HG03175 (cell line): ENCODE data around the gene TMEM30B.
"Not testable (repeated sequence)": the region's sequence is repeated elsewhere in the genome, so short reads cannot be mapped to it uniquely, and the experiment has no call there.

Source experiments
- ATAC-seq: cut with Tn5 transposase; IDR thresholded peaks from one replicate; pipeline ENCODE4 v1.9.1; 2021; ENCODE audit warnings: mild to moderate bottlenecking, moderate library complexity; ENCODE audit not compliant: unreplicated experiment

Gene TMEM30B

DNA sequence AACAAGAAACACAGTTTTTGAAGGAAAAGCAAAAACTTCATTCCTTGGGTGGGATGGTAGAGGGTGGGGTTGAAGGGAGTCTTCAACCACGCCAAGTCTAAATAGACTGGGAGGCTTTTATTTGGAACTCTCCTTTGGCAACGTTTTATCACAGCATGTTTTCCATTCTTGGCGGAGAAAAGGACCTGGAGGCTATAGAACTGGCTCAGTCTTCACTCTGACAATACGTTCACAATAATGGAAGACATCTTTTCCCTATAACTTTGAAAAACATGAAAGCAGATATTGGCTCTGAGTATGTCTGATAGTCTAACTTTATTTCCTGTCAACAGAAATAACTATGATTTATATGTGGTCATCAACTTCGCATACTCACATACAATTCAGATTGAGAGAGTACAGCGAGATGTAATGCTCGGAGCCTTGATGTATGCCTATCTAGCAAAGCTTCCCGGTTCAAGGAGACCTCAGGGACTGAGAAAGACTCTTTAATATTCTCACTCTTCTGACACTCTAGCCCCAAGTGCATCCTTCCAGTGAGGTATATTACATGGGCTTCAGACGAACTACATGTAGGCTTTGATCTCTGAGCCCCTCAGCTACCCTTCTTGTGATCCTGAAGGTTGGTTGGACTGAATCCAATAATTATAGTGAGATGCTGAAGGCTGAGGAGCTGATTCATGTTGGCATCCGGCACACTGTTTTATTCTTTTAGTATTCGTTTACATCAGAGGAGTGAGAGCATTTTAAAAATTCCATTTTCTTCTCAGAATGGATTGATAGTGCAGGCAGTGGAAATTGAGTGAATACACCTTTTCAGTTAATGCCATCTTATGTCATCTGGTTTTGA is 14.0 kb downstream of the TMEM30B start:
- ATAC-seq, result no peak

DNA sequence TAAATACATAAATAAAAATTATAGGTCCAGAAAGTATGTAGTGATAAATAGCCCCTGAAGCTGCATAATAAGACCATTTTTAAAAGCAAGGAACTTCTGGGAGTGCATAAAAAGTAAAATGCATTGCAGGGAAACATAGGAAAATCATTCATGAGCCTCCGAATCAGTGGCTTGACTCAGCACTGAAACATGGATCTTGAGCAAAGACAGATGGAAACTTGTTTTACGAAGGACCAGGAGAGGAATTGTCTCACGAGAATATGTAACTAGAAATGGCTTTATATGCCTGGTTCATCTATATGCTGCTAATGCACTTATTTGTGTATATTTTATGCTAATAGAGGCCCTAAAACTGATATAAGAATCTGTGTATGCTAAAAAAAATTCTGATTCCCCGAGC is 14.7 kb downstream of the TMEM30B start:
- ATAC-seq, result no peak

DNA sequence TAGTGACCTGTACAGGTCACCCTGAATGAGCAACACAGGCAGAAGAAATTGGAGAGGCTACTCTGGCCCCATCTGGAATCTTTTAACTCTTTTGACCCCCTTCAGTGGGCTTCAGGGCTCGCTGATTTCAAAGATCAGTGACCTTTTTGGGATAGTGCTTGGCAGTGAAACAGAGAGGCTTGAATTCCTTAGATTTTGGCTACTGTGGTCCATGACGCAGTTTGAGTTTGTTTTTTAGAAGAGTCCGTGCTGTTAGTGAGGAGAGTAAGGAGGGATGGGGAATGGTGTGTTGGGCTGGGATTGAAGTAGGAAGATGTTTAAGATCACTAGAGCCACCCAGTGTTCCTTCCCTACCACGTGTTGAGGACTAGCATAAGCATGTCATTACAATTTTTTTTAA is 16.5 kb downstream of the TMEM30B start:
- ATAC-seq, result no peak

DNA sequence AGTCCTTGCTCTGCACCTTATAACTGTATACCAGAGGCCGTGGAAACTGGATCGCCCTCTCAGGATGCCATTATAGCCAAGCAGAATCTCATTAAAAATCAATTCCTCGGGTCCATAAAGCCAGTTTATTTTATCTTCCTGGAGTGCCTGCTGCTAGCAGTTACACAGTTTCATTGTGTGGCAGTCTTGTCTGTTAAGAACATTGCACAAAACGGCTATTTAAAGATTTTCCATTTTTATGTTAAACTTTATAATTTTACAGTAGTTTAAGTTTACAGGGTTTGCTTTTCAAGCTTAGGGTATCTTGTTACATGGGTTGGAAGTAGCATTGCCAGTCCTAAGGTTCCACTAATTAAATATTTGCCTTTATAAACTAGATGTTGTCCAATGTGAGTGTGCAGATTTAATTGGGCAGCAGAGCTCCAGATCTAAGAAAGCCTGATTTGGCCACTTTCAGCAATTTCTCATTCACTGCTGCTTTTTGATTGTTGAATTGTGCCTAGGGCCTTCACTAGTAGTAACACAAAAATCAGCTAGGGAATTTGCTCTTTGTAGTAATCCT is 17.0 kb downstream of the TMEM30B start:
- ATAC-seq, result no peak

DNA sequence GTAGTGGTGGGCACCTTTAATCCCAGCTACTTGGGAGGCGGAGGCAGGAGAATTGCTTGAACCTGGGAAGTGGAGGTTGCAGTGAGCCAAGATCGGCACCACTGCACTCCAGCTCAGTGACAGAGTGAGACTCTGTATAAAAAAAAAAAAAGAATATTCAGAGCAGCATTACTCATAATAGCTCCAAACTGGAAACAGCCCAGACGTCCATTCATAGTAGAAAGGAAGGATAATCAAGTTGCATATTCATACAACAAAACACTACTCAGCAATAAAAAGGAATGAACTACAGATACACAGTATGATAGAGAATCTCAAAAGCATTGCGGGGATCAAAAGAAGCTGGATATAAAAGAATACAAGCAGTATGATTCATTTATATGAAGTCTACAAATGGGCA is 19.1 kb downstream of the TMEM30B start:
- no peak for ATAC-seq

DNA sequence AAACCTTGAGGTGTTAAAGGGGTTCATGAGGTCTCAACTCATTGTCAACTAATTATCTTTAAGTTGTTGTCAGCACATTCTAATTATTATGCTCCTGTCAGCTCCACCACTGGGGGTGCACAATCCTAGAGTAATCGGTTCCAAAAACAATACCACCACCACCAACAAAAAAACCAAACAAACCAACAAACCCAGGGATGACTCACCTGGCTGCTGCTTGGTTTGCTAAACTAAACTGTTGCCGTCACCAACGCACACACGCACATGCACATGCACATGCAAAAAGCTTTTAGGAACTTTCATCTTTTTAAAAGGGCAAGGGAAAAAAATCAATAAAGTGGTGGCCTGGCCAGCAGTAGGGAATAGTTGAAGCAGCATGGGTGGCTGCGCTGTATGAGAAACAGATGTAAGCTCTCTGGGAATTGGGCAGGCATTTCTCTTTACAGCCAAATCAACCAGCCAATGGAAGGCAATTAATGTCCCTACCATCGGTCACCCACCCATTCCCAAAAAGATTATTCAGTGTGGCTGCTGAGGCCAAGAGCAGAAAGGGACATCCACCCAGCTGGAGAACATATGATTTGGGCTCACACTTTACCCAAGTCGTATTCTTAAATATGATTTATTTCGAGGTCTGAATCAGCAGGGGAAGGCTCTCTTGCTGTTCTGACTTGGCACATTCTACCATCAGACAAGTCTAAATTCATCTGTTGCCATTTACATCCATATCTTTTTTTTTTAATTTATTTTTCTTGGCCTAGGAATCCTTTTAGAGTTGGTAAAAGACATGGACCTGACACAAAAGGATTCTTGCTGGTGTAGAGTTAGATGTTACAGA is 20.0 kb downstream of the TMEM30B start:
- no peak for ATAC-seq

DNA sequence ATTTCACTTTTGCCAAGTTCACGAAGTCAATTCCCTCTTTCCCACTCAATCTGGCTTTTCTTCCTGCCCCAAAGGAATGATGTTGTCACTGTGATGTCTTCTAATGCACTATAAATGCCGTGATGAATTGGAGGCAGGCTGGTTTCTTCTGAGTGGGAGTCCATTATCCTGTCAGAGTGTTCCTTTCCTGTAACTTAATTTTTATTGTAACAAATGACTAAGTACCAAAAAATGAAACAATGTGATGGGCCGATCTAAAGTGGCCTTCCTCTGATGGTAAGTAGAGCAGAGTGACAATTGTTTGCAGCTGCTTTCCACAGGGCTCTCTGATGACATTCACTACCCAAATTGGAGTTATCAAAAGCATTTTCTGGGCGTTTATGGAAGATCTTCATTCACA is 22.2 kb downstream of the TMEM30B start:
- no peak for ATAC-seq

DNA sequence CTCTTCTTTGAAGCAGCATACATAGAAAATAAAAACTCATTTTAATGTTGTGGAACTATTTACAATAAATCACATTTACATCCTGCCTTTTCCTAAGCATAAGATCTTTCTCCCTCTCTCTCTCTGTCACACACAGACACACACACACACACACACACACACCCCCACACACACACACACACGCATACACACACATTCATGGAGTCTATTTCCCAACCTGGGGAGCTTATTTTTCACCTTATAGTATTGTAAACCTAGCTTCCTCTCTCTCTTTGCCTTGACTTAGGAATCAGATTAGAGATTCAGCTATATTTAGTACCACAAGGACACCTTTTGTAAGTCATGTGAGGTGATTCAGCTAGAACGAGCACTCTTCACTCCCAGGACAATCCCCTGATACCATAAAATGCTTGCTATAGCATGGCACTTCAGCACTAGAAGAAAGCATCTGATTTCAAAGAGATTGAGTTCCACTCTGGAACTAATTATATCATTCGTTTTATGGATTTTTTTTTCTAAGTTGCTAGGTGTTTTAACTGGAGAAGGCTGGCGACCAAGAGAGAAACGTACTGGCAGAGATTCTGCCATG is 23.6 kb downstream of the TMEM30B start:
- no peak for ATAC-seq

DNA sequence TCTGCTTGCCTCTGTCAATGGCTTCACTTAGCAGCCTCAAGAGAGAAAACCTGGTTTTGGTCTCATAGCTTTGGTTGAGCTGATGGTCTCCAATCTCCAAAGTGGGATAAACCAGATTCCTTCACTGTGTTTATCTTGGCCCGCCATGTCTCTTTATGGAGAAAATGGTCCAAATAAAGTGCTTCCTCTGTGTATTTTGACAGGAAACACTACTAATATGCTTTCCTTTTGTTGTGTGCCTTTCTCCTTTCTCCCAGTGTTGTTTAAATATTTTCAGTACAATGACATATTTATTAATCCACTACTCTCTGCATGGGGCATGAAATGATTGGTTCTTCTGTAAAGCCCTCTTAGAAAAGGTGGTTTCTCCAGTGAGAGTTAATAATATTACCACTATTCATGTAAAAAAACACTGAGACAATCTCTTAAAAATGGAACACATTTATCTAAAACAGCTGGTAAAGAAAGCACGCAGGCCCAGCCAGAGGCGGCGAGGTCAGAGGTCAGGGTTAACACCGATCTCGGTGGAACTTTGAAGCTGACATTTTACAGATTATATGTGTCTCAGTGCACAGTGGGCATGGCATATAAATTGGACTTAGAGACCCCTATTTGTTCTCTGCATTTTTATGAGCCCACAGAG is 24.2 kb downstream of the TMEM30B start:
- ATAC-seq, result no peak

DNA sequence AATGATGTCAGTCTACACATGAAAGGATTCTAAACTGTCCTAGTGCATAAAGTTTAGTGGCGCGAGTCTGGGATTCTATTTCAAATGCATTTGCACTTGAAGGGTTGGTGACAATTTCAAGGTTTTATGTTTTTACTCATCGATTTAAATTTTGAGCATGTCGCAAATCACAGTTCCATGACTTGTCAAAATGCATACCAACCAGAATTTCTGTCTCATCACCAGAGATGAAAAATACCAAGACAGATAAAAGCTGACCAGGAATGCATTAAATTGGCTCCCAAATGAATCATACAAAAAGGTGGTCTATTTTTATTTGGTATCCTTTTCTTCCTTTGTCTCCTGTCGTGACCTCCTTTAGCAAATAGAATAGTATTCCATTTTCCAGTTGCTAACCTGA is 25.2 kb downstream of the TMEM30B start:
- ATAC-seq, result no peak

DNA sequence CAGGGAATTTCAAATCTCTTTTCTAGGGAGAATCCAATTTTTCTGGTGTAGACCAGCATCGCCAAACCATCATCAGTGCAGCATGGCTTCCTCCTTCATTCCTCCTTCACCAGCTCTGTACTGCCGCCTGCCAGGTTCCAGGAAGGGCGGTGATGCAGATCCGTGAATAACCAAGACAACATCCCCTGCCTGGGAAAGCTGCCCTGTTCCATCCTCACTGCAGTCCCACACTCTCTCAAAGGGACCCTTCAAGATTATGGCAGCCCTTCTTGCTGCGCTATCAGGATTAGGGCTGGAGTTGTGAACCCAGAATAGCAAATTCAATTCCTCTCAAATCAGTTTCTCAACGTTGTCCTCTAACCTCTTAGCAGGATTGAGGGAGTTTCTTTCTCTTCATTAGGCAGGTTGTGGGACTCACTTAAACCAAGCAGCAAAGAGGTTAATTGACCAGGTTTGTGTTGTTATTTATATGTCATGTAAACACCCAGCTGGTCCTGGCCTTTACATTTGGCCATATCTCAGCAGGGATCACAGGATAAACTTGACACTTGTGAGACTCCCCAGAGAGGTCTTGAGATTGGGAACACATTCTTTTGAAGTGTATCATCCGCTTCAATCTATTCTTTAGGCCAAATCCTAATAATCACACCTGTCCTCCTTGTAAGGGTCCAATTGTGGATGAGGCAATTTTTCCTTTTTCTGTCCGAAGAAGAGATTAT is 26.2 kb downstream of the TMEM30B start:
- ATAC-seq, result no peak

DNA sequence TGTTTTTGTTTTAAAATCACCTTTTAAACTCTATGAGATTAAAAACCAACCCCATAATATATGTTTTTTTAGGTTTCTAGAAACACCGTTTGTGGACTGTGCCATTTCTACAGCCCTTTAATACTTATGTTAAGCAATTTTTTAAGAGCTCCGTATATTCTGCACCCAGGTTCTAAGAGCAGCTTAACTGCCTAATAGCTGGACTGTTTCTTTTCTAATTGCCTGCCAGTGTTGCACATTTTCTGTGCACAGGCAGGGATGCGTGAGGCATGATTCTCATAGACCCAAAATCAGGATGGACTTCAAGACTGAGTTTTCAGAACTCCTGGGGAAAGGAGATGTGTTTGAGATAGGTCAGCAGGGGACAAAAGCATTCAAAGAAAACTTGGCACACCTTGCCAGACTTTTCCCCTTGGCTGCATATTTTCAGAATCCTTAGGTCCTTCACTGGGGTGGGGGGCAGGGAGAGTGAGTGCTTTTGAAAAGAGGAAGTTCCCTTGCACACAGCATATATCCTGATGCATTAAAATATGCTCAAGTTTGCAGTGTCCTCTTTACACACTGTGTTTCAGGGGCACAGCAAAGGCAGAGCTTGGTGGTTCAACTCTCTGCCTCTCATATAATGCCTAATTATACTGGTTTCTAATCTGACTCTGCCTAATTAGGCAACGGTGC is 27.9 kb downstream of the TMEM30B start:
- ATAC-seq, result no peak

DNA sequence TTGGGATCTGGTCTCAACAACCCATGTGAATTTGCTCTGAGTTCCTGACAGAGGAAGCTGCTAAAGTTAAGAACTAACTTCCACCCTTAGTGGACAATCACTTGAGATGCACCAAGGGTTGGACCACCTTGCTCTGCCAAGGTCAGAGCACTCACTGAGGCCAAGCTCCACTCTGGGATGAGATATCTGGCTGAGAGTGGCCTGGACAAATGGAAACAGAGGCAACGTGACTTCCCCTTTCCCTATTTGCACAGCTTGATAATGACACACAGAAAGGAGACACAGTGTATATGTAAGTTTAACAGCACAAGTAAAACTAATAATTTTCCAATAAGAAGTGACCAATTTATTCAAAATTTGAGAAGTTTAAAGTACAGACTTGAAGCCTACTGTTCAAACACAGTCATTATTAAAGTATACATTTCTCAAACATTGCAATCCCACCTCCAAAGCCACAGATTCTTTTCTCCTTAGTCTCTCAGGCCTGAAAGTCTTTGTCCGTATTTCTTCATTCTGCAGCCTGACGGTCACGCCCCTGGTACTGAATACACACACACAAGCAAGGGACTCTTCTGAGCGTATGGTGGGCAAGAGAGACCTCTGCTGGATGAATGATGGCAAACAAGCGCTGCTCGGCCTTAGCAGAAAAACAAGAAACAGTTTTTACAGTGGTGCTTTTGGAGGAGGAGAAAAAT is 28.6 kb downstream of the TMEM30B start:
- ATAC-seq, result peak; percentile 89

DNA sequence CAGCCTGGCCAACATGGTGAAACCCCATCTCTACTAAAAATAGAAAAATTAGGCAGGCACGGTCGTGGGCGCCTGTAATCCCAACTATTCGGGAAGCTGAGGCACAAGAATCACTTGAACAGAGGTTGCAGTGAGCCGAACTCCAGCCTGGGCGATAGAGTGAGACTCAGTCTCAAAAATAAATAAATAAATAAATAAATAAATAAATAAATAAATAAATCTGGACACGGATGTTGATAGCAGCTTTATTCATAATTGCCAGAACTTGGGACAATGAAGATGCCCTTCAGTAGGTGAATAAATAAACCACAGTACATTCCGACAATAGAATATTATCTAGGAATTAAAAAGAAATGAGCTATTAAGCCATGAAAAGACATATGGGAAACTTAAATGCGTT is 31.1 kb downstream of the TMEM30B start:
- no peak for ATAC-seq

DNA sequence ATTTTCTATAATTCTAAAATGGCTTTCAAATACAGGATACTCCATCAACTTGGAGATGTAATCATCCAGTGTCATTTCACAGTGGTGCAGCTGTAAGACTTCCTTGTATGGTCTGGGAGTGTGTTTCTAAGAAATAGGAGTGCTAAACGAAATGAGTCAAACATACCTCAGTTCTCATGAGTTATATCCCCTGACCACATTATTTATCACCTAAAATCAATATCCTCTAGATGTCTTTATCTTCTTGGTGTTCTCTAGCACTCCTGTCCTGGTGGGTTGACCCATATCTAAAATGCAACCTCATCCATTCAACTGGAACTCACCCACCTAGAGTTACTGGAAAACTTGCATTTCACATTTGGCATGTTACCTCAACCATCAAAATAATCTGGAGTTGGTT is 33.2 kb downstream of the TMEM30B start:
- ATAC-seq, result no peak

DNA sequence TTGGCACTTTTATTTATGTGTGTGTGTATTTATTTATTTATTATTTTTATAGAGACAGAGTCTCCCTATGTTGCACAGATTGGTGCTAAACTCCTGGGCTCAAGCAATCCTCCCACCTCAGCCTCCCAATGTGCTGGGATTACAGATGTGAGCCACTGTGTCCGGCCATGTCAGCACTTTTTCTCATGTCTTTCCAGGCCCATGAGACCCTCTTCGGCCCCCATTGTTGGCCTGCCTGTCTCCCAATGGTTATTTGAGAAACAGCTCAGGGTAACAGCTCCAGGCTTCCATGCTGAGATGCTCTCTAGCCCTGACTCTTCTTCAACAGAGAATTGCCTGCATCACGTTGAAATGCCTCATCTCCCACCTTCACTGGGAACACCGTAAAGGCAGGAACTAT is 34.4 kb downstream of the TMEM30B start:
- no peak for ATAC-seq

DNA sequence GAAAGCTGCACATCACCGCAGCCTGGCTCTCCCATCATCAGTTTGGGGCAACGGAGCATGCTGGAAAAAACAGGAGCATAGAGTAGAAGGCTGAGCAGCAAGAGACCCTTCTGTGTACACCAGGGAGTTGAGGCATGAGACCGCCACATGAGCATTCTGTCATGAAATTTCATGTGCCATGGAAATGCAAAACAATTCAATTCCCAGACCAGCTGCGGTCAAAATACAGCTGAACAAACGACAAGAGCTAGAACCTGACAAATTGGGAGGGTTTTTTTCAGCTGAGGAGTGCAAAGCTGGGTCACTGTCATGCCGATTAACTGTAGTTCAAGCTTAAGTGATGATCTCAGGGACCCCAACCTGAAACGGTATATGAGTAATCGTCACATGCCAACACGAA is 37.1 kb downstream of the TMEM30B start:
- ATAC-seq, result no peak

DNA sequence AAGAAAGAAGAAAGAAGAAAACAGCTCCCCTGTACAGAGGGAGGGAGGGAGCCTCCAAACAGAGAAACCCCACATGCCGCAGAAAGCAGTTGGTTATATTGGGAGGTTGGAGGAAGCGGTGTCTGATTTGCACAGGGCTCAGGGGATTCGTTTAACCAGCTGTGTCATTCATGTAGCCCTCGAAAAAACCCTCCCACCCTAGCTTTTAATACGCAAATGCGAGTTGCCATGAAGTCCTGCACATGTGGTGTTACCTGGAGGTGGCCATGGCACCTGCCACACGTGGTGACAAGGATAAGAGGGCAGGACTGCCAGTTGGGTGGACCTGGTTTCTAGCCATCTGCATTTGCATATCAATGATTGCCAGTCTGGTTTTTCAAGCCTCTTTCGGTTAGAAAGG is 40.9 kb downstream of the TMEM30B start:
- no peak for ATAC-seq

DNA sequence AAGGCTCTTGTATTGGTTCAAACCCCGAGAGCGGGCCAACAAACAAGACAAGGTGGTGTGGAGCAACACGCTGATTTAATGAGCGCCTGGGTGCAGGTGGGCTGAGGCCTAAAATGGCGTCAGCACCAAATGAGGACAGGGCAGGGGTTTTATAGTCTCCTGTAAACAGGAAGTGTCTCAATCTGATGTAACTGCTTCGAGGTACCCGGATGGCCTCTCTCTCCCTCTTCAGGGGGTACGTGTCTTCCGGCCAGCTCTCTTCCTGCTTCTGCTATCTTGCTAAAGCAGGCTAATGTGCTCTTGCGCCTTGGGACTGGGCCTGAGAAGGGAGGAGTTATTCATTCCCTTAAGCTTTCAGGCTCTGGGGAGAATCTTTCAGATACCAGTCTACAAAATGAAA is 41.9 kb downstream of the TMEM30B start:
- ATAC-seq, result not testable (repeated sequence)
